ENCODE measurements around the gene PLG.
"Not testable (repeated sequence)": the region's sequence is repeated elsewhere in the genome, so short reads cannot be mapped to it uniquely, and the experiment has no call there.

PLG gene

GRCh38 chr6:160704688-160705087 is 2.6 kb downstream of the PLG start:
- not testable (repeated sequence) for DNase-seq (ENCODE audit: low read depth, low spot score)

- DNase-seq (ENCODE audit: low read depth, low spot score): not testable (repeated sequence)
Measured at GRCh38 chr6:160708993-160709392, 6.9 kb downstream of the PLG start.

GRCh38 chr6:160714731-160715316 is 12.8 kb downstream of the PLG start:
- DNase-seq (ENCODE audit: low read depth, low spot score): no peak

- DNase-seq (ENCODE audit: low read depth, low spot score): no peak
Measured at GRCh38 chr6:160730911-160731310, 28.9 kb downstream of the PLG start.

- DNase-seq (ENCODE audit: low read depth, low spot score): peak; percentile 79
Measured at GRCh38 chr6:160733050-160733646, 31.1 kb downstream of the PLG start.

- no peak for DNase-seq (ENCODE audit: low read depth, low spot score)
Measured at GRCh38 chr6:160734627-160735026, 32.6 kb downstream of the PLG start.

- no peak for DNase-seq (ENCODE audit: low read depth, low spot score)
Measured at GRCh38 chr6:160735523-160735922, 33.5 kb downstream of the PLG start.

GRCh38 chr6:160737934-160738333 is 35.9 kb downstream of the PLG start:
- DNase-seq (ENCODE audit: low read depth, low spot score): no peak

GRCh38 chr6:160739955-160740354 is 37.9 kb downstream of the PLG start:
- no peak for DNase-seq (ENCODE audit: low read depth, low spot score)

GRCh38 chr6:160741012-160741411 is 39.0 kb downstream of the PLG start:
- DNase-seq (ENCODE audit: low read depth, low spot score): not testable (repeated sequence)

GRCh38 chr6:160742090-160742489 is 40.0 kb downstream of the PLG start:
- no peak for DNase-seq (ENCODE audit: low read depth, low spot score)

GRCh38 chr6:160750276-160750689 is 48.2 kb downstream of the PLG start:
- peak; percentile 12 for DNase-seq (ENCODE audit: low read depth, low spot score)

GRCh38 chr6:160753211-160753610 is 51.2 kb downstream of the PLG start:
- not testable (repeated sequence) for DNase-seq (ENCODE audit: low read depth, low spot score)

- DNase-seq (ENCODE audit: low read depth, low spot score): no peak
Measured at GRCh38 chr6:160755165-160755564, 53.1 kb downstream of the PLG start.

GRCh38 chr6:160756021-160756420 is 54.0 kb downstream of the PLG start:
- no peak for DNase-seq (ENCODE audit: low read depth, low spot score)

- DNase-seq (ENCODE audit: low read depth, low spot score): peak; percentile 2
Measured at GRCh38 chr6:160756871-160757270, 54.8 kb downstream of the PLG start.

GRCh38 chr6:160764847-160765246 is 62.8 kb downstream of the PLG start:
- DNase-seq (ENCODE audit: low read depth, low spot score): no peak

GRCh38 chr6:160765412-160765811 is 63.4 kb downstream of the PLG start:
- DNase-seq (ENCODE audit: low read depth, low spot score): no peak

GRCh38 chr6:160766657-160766988 is 64.6 kb downstream of the PLG start:
- DNase-seq (ENCODE audit: low read depth, low spot score): no peak

GRCh38 chr6:160766989-160767646 is 65.1 kb downstream of the PLG start:
- peak; percentile 86 for DNase-seq (ENCODE audit: low read depth, low spot score)

- no peak for DNase-seq (ENCODE audit: low read depth, low spot score)
Measured at GRCh38 chr6:160767647-160768019, 65.6 kb downstream of the PLG start.

GRCh38 chr6:160768101-160768500 is 66.1 kb downstream of the PLG start:
- DNase-seq (ENCODE audit: low read depth, low spot score): no peak

- DNase-seq (ENCODE audit: low read depth, low spot score): no peak
Measured at GRCh38 chr6:160774399-160774798, 72.4 kb downstream of the PLG start.

Measured in astrocyte of the hippocampus (primary cell).